ENCODE data around the gene KIAA1217.
"Not testable (repeated sequence)": the region's sequence is repeated elsewhere in the genome, so short reads cannot be mapped to it uniquely, and the experiment has no call there.

KIAA1217 gene

GRCh38 chr10:24444337-24444736 is 235.4 kb downstream of the KIAA1217 start:
- Histone ChIP-seq H3K9ac (ENCODE audit: low read depth, low read length) (no peak overlapping the region), H3K27me3 (ENCODE audit: insufficient read depth, low read length) (no peaks in the 10 kb centered on the region), H3K4me1 (ENCODE audit: insufficient read depth, low read length) (peaks cover 8% of the 10 kb centered on the region; the same call in 1 of the 2 replicates), H3K4me3 (ENCODE audit: low read length) (no peak overlapping the region), H3K36me3 (ENCODE audit: insufficient read depth, low read length) (no peaks in the 10 kb centered on the region), H3K9me3 (ENCODE audit: insufficient read depth, low read depth, low read length) (no peaks in the 10 kb centered on the region), H3K27ac (ENCODE audit: low read depth, low read length) (no peak overlapping the region)
- 95% methylated on average over 4 of the region's 4 CpGs for WGBS

- WGBS, result no CpG with 5 or more reads among the region's 2 CpGs
- H3K4me3 ChIP-seq (ENCODE audit: low read length); H3K27ac ChIP-seq (ENCODE audit: low read depth, low read length); H3K27me3 ChIP-seq (ENCODE audit: insufficient read depth, low read length); H3K4me1 ChIP-seq (ENCODE audit: insufficient read depth, low read length); H3K36me3 ChIP-seq (ENCODE audit: insufficient read depth, low read length); H3K9ac ChIP-seq (ENCODE audit: low read depth, low read length); H3K9me3 ChIP-seq (ENCODE audit: insufficient read depth, low read depth, low read length): not testable (repeated sequence)
Measured at GRCh38 chr10:24445958-24446357, 237.0 kb downstream of the KIAA1217 start.

- Histone ChIP-seq H3K36me3 (ENCODE audit: insufficient read depth, low read length) (no peaks in the 10 kb centered on the region), H3K4me1 (ENCODE audit: insufficient read depth, low read length) (peaks cover 9% of the 10 kb centered on the region), H3K27ac (ENCODE audit: low read depth, low read length) (no peak overlapping the region), H3K9ac (ENCODE audit: low read depth, low read length) (no peak overlapping the region), H3K4me3 (ENCODE audit: low read length) (no peak overlapping the region), H3K27me3 (ENCODE audit: insufficient read depth, low read length) (no peaks in the 10 kb centered on the region), H3K9me3 (ENCODE audit: insufficient read depth, low read depth, low read length) (no peaks in the 10 kb centered on the region)
- 92% methylated on average over 6 of the region's 6 CpGs for WGBS
Measured at GRCh38 chr10:24446739-24447138, 237.8 kb downstream of the KIAA1217 start.

GRCh38 chr10:24448351-24448999 is 239.5 kb downstream of the KIAA1217 start:
- Histone ChIP-seq H3K4me1 (ENCODE audit: insufficient read depth, low read length) (peaks cover 16% of the 10 kb centered on the region), H3K27me3 (ENCODE audit: insufficient read depth, low read length) (no peaks in the 10 kb centered on the region), H3K4me3 (ENCODE audit: low read length) (no peak overlapping the region), H3K9ac (ENCODE audit: low read depth, low read length) (no peak overlapping the region), H3K9me3 (ENCODE audit: insufficient read depth, low read depth, low read length) (no peaks in the 10 kb centered on the region), H3K27ac (ENCODE audit: low read depth, low read length) (no peak overlapping the region), H3K36me3 (ENCODE audit: insufficient read depth, low read length) (no peaks in the 10 kb centered on the region)
- 100% methylated on average over 3 of the region's 3 CpGs for WGBS

GRCh38 chr10:24449321-24449740 is 240.4 kb downstream of the KIAA1217 start:
- peaks cover 20% of the 10 kb centered on the region for H3K4me1 ChIP-seq (ENCODE audit: insufficient read depth, low read length)
- H3K9ac ChIP-seq (ENCODE audit: low read depth, low read length), result no peak overlapping the region
- H3K9me3 ChIP-seq (ENCODE audit: insufficient read depth, low read depth, low read length), result no peaks in the 10 kb centered on the region
- WGBS, result 95% methylated on average over 5 of the region's 5 CpGs
- H3K27ac ChIP-seq (ENCODE audit: low read depth, low read length), result no peak overlapping the region
- no peaks in the 10 kb centered on the region for H3K36me3 ChIP-seq (ENCODE audit: insufficient read depth, low read length)
- H3K27me3 ChIP-seq (ENCODE audit: insufficient read depth, low read length), result no peaks in the 10 kb centered on the region
- H3K4me3 ChIP-seq (ENCODE audit: low read length), result no peak overlapping the region

GRCh38 chr10:24449769-24450310 is 240.9 kb downstream of the KIAA1217 start:
- no peak overlapping the region for H3K4me3 ChIP-seq (ENCODE audit: low read length)
- no peak overlapping the region for H3K27ac ChIP-seq (ENCODE audit: low read depth, low read length)
- no peaks in the 10 kb centered on the region for H3K36me3 ChIP-seq (ENCODE audit: insufficient read depth, low read length)
- H3K9me3 ChIP-seq (ENCODE audit: insufficient read depth, low read depth, low read length), result no peaks in the 10 kb centered on the region
- WGBS, result 95% methylated on average over 3 of the region's 3 CpGs
- H3K9ac ChIP-seq (ENCODE audit: low read depth, low read length), result no peak overlapping the region
- no peaks in the 10 kb centered on the region for H3K27me3 ChIP-seq (ENCODE audit: insufficient read depth, low read length)
- peaks cover 21% of the 10 kb centered on the region for H3K4me1 ChIP-seq (ENCODE audit: insufficient read depth, low read length)

- no peaks in the 10 kb centered on the region for H3K36me3 ChIP-seq (ENCODE audit: insufficient read depth, low read length)
- no peak overlapping the region for H3K9ac ChIP-seq (ENCODE audit: low read depth, low read length)
- WGBS, result 69% methylated on average over 2 of the region's 4 CpGs
- no peak overlapping the region for H3K27ac ChIP-seq (ENCODE audit: low read depth, low read length)
- H3K9me3 ChIP-seq (ENCODE audit: insufficient read depth, low read depth, low read length), result no peaks in the 10 kb centered on the region
- H3K27me3 ChIP-seq (ENCODE audit: insufficient read depth, low read length), result no peaks in the 10 kb centered on the region
- H3K4me1 ChIP-seq (ENCODE audit: insufficient read depth, low read length), result peaks cover 21% of the 10 kb centered on the region
- no peak overlapping the region for H3K4me3 ChIP-seq (ENCODE audit: low read length)
Measured at GRCh38 chr10:24451325-24451820, 242.4 kb downstream of the KIAA1217 start.

- H3K9me3 ChIP-seq (ENCODE audit: insufficient read depth, low read depth, low read length), result no peaks in the 10 kb centered on the region
- no peak overlapping the region for H3K27ac ChIP-seq (ENCODE audit: low read depth, low read length)
- WGBS, result 98% methylated on average over 7 of the region's 8 CpGs
- H3K4me3 ChIP-seq (ENCODE audit: low read length), result no peak overlapping the region
- H3K9ac ChIP-seq (ENCODE audit: low read depth, low read length), result no peak overlapping the region
- no peaks in the 10 kb centered on the region for H3K27me3 ChIP-seq (ENCODE audit: insufficient read depth, low read length)
- H3K4me1 ChIP-seq (ENCODE audit: insufficient read depth, low read length), result peaks cover 21% of the 10 kb centered on the region
- H3K36me3 ChIP-seq (ENCODE audit: insufficient read depth, low read length), result no peaks in the 10 kb centered on the region
Measured at GRCh38 chr10:24452030-24452429, 243.1 kb downstream of the KIAA1217 start.

GRCh38 chr10:24453404-24453830 is 244.5 kb downstream of the KIAA1217 start:
- Histone ChIP-seq H3K9me3 (ENCODE audit: insufficient read depth, low read depth, low read length) (no peaks in the 10 kb centered on the region), H3K27me3 (ENCODE audit: insufficient read depth, low read length) (no peaks in the 10 kb centered on the region), H3K9ac (ENCODE audit: low read depth, low read length) (no peak overlapping the region), H3K4me1 (ENCODE audit: insufficient read depth, low read length) (peaks cover 26% of the 10 kb centered on the region), H3K27ac (ENCODE audit: low read depth, low read length) (no peak overlapping the region), H3K4me3 (ENCODE audit: low read length) (no peak overlapping the region), H3K36me3 (ENCODE audit: insufficient read depth, low read length) (no peaks in the 10 kb centered on the region)

- Histone ChIP-seq H3K4me3 (ENCODE audit: low read length) (no peak overlapping the region), H3K27me3 (ENCODE audit: insufficient read depth, low read length) (no peaks in the 10 kb centered on the region), H3K9ac (ENCODE audit: low read depth, low read length) (no peak overlapping the region), H3K4me1 (ENCODE audit: insufficient read depth, low read length) (peaks cover 26% of the 10 kb centered on the region), H3K9me3 (ENCODE audit: insufficient read depth, low read depth, low read length) (no peaks in the 10 kb centered on the region), H3K27ac (ENCODE audit: low read depth, low read length) (no peak overlapping the region), H3K36me3 (ENCODE audit: insufficient read depth, low read length) (no peaks in the 10 kb centered on the region)
- WGBS, result 82% methylated on average over 3 of the region's 4 CpGs
Measured at GRCh38 chr10:24453973-24454372, 245.0 kb downstream of the KIAA1217 start.

- Histone ChIP-seq H3K4me1 (ENCODE audit: insufficient read depth, low read length) (peaks cover 26% of the 10 kb centered on the region), H3K27ac (ENCODE audit: low read depth, low read length) (no peak overlapping the region)
- 88% methylated on average over 3 of the region's 4 CpGs for whole genome bisulfite sequencing
Measured at GRCh38 chr10:24455447-24455846, 246.5 kb downstream of the KIAA1217 start.

More at GRCh38 chr10:24455447-24455846, 246.5 kb downstream of the KIAA1217 start:
- H3K36me3 ChIP-seq (ENCODE audit: insufficient read depth, low read length), result no peaks in the 10 kb centered on the region
- no peak overlapping the region for H3K9ac ChIP-seq (ENCODE audit: low read depth, low read length)
- H3K9me3 ChIP-seq (ENCODE audit: insufficient read depth, low read depth, low read length), result no peaks in the 10 kb centered on the region
- no peak overlapping the region for H3K4me3 ChIP-seq (ENCODE audit: low read length)
- H3K27me3 ChIP-seq (ENCODE audit: insufficient read depth, low read length), result no peaks in the 10 kb centered on the region
